ENCODE data around the gene FLT3LG. TPM values are rescaled to one million over a fixed set of nuclear protein-coding genes. Genes with fewer than 3 reads are reported as not detected.
"Not testable (repeated sequence)": the region's sequence is repeated elsewhere in the genome, so short reads cannot be mapped to it uniquely, and the experiment has no call there.

FLT3LG gene
- total RNA-seq, 1 experiment from 2014 or later: 5.1 TPM

DNA sequence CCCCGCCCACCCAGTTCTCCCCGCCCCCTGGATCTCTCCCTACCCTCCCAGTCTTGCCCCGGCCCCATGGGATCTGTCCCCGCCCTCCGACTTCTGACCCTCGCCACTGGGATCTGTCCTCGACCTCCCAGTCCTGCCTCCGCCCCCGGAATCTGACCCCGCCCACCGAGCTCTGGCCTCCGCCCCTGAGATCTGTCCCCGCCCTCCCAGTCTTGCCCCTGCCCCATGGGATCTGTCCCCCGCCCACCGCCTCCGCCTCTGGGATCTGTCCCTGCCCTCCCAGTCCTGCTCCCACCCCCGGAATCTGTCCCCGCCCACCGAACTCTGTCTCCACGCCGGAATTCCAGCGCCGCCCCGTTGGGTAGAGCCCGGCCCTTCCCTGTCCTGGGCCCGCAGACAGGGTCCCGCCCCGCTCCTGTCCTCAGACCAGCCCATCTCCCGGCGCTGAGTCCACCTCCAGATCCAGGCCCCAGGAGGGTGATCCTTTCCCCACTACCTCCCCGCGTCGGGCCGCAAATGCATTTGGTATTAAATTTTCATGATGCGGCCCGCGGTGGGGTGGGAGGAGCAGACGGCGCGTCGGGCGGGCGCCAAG lies 31.1 kb upstream of the FLT3LG start:
- H3K9me3 ChIP-seq (ENCODE audit: insufficient read depth, low read depth): no peaks in the 10 kb centered on the region
- H3K4me1 ChIP-seq (replicated peaks; ENCODE audit: insufficient read depth): peaks cover 9% of the 10 kb centered on the region; the same call in 1 of the 2 replicates
- H3K4me3 ChIP-seq: peak overlapping the region; percentile 83
- no peaks in the 10 kb centered on the region; the same call in 1 of the 2 replicates for H3K36me3 ChIP-seq (ENCODE audit: low read depth)
- no peak overlapping the region for H3K27ac ChIP-seq
- no peaks in the 10 kb centered on the region for H3K9me2 ChIP-seq (ENCODE audit: insufficient read depth)
- ChIA-PET POLR2A (ENCODE audit: unreplicated experiment) (interaction anchor here (0.6 to 0.7 kb wide), 5 partner anchors 33 to 479 kb away, joined by 3 to 12 read pairs (median 4); no protein-coding TSS in a partner anchor), CTCF (interaction anchor here (0.5 to 0.6 kb wide), 4 partner anchors 14 to 85 kb away, joined by 3 to 16 read pairs (median 5); partner anchors contain the start of gene RCN3)
- peaks cover 31% of the 10 kb centered on the region for H3K27me3 ChIP-seq (ENCODE audit: insufficient read depth, low read depth)
- peaks cover 52% of the 10 kb centered on the region for H3F3A ChIP-seq (ENCODE audit: insufficient read depth, low read depth)
- intact Hi-C loops (cut with micrococcal nuclease; ENCODE audit: unreplicated experiment): loop anchor here (1.0 to 10.0 kb wide), 4 partner anchors 51 to 217 kb away; partner anchors contain the start of gene DKKL1
- H3K79me2 ChIP-seq (ENCODE audit: low read depth): no peaks in the 10 kb centered on the region
- H4K20me1 ChIP-seq (ENCODE audit: insufficient read depth): no peaks in the 10 kb centered on the region
- DNase-seq: peak; percentile 85 to 96
- BruUV-seq (replicated peaks): no TSS peak
- no peak for TF ChIP-seq EZH2 (IDR thresholded peaks at IDR 0.05; ENCODE audit: low read depth)
- TF ChIP-seq, protein P1, sequence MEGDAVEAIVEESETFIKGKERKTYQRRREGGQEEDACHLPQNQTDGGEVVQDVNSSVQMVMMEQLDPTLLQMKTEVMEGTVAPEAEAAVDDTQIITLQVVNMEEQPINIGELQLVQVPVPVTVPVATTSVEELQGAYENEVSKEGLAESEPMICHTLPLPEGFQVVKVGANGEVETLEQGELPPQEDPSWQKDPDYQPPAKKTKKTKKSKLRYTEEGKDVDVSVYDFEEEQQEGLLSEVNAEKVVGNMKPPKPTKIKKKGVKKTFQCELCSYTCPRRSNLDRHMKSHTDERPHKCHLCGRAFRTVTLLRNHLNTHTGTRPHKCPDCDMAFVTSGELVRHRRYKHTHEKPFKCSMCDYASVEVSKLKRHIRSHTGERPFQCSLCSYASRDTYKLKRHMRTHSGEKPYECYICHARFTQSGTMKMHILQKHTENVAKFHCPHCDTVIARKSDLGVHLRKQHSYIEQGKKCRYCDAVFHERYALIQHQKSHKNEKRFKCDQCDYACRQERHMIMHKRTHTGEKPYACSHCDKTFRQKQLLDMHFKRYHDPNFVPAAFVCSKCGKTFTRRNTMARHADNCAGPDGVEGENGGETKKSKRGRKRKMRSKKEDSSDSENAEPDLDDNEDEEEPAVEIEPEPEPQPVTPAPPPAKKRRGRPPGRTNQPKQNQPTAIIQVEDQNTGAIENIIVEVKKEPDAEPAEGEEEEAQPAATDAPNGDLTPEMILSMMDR (conservative IDR thresholded peaks at IDR 0.05): no peak
- H2AFZ ChIP-seq: peak overlapping the region; percentile 96
- H3K4me2 ChIP-seq: peak overlapping the region; percentile 89

DNA sequence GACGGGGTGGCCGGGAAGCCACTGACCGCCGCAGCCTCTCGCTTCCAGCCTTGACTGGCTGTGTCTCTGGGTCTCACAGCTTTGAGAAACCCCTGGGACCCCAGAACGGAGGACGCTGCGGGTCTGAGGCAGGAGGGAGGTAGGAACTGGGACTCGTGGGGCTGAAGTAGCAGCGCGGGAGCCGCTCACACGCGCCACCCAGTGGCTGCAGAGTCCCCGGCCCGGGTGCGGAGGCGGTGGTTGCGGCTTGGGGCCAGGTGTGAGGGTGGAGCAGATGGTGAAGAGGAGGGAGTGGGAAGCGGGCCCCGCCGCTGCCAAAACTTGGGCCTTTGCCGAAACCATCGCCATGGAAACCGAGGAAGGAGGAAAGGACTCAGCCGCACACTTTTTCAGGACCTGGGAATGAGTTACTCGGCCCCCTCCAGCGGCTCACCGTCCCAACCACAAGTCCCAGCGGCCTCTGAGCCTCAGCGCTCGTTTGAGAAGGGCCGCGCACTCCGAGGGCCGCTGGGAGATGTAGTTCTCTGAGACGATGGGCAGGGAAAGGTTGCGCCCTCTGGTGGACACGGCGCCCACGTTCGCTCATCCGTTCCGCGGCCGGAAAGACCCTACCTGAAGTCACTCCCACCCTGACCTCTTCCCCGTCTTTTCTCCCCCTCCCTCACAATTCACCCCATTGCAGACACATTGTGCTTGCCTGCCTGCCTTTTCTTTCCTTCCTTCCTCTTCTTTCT lies 30.5 kb upstream of the FLT3LG start:
- peaks cover 4% of the 10 kb centered on the region; the same call in 1 of the 2 replicates for H3K36me3 ChIP-seq (ENCODE audit: low read depth)
- peak overlapping the region; percentile 89 for H3K4me2 ChIP-seq
- no peaks in the 10 kb centered on the region for H4K20me1 ChIP-seq (ENCODE audit: insufficient read depth)
- H3K79me2 ChIP-seq (ENCODE audit: low read depth): peaks cover 4% of the 10 kb centered on the region; the same call in 1 of the 2 replicates
- CTCF ChIA-PET: interaction anchor here (0.6 kb wide), 1 partner anchor 19 kb away, joined by 5 read pairs; no protein-coding TSS in a partner anchor
- H3K4me3 ChIP-seq: peak overlapping the region; percentile 83
- H3K9me2 ChIP-seq (ENCODE audit: insufficient read depth): no peaks in the 10 kb centered on the region
- H3K4me1 ChIP-seq (replicated peaks; ENCODE audit: insufficient read depth): peaks cover 9% of the 10 kb centered on the region; the same call in 1 of the 2 replicates
- POLR2A ChIA-PET (ENCODE audit: unreplicated experiment): interaction anchor here (0.6 kb wide), 2 partner anchors 45 to 480 kb away, joined by 4 to 12 read pairs; no protein-coding TSS in a partner anchor
- intact Hi-C loops (cut with micrococcal nuclease; ENCODE audit: unreplicated experiment): loop anchor here (1.0 to 10.0 kb wide), 4 partner anchors 51 to 217 kb away; partner anchors contain the start of gene DKKL1
- H3F3A ChIP-seq (ENCODE audit: insufficient read depth, low read depth): peaks cover 58% of the 10 kb centered on the region
- H3K27me3 ChIP-seq (ENCODE audit: insufficient read depth, low read depth): peaks cover 25% of the 10 kb centered on the region
- H3K27ac ChIP-seq: no peak overlapping the region
- peak; percentile 84 to 92 for DNase-seq
- TF ChIP-seq, protein P1 (conservative IDR thresholded peaks at IDR 0.05): peak; percentile 83
- no peak for TF ChIP-seq EZH2 (IDR thresholded peaks at IDR 0.05; ENCODE audit: low read depth)
- TSS peak; percentile 70 for BruUV-seq (replicated peaks)
- peak overlapping the region; percentile 96 for H2AFZ ChIP-seq
- no peaks in the 10 kb centered on the region for H3K9me3 ChIP-seq (ENCODE audit: insufficient read depth, low read depth)

DNA sequence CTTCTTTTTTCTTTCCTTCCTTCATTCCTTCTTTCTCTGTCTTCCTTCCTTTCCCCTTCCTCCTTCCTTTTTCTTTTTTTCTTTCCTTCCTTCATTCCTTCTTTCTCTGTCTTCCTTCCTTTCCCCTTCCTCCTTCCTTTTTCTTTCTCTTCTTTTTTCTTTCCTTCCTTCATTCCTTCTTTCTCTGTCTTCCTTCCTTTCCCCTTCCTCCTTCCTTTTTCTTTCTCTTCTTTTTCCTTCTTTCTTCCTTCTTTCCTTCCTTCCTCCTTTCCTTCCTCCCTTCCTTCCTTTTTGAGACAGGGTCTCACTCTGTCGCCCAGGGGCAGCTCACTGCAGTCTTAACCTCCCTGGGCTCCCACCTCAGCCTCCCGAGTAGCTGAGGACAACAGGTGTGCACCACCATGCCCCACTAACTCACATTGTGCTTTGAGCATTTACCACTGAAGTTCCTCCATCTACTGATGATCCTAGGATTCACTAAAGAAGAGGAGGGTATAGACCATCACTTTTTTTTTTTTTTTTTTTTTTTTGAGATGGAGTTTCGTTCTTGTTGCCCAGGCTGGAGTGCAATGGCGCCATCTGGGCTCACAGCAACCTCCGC lies 29.8 kb upstream of the FLT3LG start:
- intact Hi-C loops (cut with micrococcal nuclease; ENCODE audit: unreplicated experiment): loop anchor here (10.0 kb wide), 1 partner anchor 179 kb away; no protein-coding TSS in a partner anchor
- H3K9me3 ChIP-seq (ENCODE audit: insufficient read depth, low read depth); H3K36me3 ChIP-seq (ENCODE audit: low read depth); H2AFZ ChIP-seq; H4K20me1 ChIP-seq (ENCODE audit: insufficient read depth); H3K9me2 ChIP-seq (ENCODE audit: insufficient read depth); DNase-seq; H3K27ac ChIP-seq; BruUV-seq (replicated peaks); H3K4me1 ChIP-seq (replicated peaks; ENCODE audit: insufficient read depth): not testable (repeated sequence)
- peaks cover 18% of the 10 kb centered on the region for H3K27me3 ChIP-seq (ENCODE audit: insufficient read depth, low read depth)
- ChIA-PET CTCF (interaction anchor here (0.7 kb wide), 2 partner anchors 44 to 1754 kb away, joined by 5 to 11 read pairs; no protein-coding TSS in a partner anchor), POLR2A (ENCODE audit: unreplicated experiment) (interaction anchor here (0.6 kb wide), 1 partner anchor 232 kb away, joined by 3 read pairs; no protein-coding TSS in a partner anchor)
- H3K4me3 ChIP-seq: peak overlapping the region; percentile 83; the same call in 1 of the 2 replicates
- TF ChIP-seq, protein P1 (conservative IDR thresholded peaks at IDR 0.05): peak; percentile 25; the same call in 1 of the 2 replicates
- H3F3A ChIP-seq (ENCODE audit: insufficient read depth, low read depth): peaks cover 64% of the 10 kb centered on the region
- peaks cover 10% of the 10 kb centered on the region for H3K79me2 ChIP-seq (ENCODE audit: low read depth)
- H3K4me2 ChIP-seq: peak overlapping the region; percentile 89
